ENCODE results near the gene ARHGAP6.
"Not testable (repeated sequence)": the region's sequence is repeated elsewhere in the genome, so short reads cannot be mapped to it uniquely, and the experiment has no call there.

Gene ARHGAP6

DNA sequence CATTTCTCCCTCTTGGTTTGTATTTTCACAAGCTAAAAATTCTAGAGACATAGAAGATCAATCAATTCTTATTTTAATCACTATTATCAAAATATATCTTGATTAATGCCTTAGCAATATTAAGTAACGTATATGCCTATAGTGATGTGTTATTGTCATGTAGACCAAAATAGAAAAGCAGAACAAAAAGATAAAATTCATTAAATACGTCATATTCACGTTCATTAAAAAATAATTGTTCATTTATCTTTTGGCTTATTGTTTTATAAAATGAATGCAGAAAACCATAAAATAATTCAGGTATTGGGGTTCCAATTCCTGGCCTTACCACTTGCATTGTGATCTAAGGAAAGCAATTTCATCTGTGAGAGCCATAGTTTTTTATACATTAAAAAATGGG is 300.3 kb downstream of the ARHGAP6 start:
- H3K79me2 ChIP-seq (ENCODE audit: insufficient read depth, low read depth): no peaks in the 10 kb centered on the region
- H4K20me1 ChIP-seq (ENCODE audit: insufficient read depth): no peaks in the 10 kb centered on the region
- TF ChIP-seq, protein P1, sequence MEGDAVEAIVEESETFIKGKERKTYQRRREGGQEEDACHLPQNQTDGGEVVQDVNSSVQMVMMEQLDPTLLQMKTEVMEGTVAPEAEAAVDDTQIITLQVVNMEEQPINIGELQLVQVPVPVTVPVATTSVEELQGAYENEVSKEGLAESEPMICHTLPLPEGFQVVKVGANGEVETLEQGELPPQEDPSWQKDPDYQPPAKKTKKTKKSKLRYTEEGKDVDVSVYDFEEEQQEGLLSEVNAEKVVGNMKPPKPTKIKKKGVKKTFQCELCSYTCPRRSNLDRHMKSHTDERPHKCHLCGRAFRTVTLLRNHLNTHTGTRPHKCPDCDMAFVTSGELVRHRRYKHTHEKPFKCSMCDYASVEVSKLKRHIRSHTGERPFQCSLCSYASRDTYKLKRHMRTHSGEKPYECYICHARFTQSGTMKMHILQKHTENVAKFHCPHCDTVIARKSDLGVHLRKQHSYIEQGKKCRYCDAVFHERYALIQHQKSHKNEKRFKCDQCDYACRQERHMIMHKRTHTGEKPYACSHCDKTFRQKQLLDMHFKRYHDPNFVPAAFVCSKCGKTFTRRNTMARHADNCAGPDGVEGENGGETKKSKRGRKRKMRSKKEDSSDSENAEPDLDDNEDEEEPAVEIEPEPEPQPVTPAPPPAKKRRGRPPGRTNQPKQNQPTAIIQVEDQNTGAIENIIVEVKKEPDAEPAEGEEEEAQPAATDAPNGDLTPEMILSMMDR (conservative IDR thresholded peaks at IDR 0.05; ENCODE audit: low read depth, low read length): no peak
- peaks cover 42% of the 10 kb centered on the region for H3K4me1 ChIP-seq (ENCODE audit: low read depth, poor library complexity, severe bottlenecking)
- H3K27me3 ChIP-seq (ENCODE audit: insufficient read depth, low read depth): no peaks in the 10 kb centered on the region
- H3K4me2 ChIP-seq: no peak overlapping the region
- H3K27ac ChIP-seq: peak overlapping the region; percentile 95; the same call in 1 of the 2 replicates
- no peak overlapping the region for H2AFZ ChIP-seq (ENCODE audit: low read depth)
- no peak overlapping the region for H3K4me3 ChIP-seq (IDR thresholded peaks at IDR 0.05; ENCODE audit: insufficient read depth, low read depth, low read length)
- H3K36me3 ChIP-seq (ENCODE audit: insufficient read depth): no peaks in the 10 kb centered on the region
- H3K9ac ChIP-seq: no peak overlapping the region

DNA sequence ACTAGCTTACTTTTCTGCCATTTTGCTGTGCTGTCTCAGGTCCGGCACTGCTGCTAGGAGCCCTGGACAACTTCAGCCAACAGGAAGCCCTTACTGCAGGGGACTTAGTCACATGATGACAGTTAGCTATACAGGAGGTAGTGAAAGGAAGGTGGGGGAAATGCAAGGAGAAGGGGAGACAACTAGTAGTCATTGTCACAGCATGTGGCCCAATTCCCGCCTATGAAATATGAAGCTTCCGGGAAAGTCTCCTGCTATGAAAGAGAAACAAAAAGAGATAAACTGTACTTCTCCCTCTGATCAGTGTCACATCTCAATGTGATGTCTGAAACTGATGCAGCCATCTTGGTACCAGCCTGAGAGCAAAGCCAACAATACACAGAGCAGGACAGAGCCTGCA is 300.9 kb downstream of the ARHGAP6 start:
- Histone ChIP-seq H3K79me2 (ENCODE audit: insufficient read depth, low read depth) (no peaks in the 10 kb centered on the region), H3K27me3 (ENCODE audit: insufficient read depth, low read depth) (no peaks in the 10 kb centered on the region), H3K36me3 (ENCODE audit: insufficient read depth) (no peaks in the 10 kb centered on the region), H2AFZ (ENCODE audit: low read depth) (no peak overlapping the region), H3K27ac (peak overlapping the region; percentile 95), H3K4me1 (ENCODE audit: low read depth, poor library complexity, severe bottlenecking) (peaks cover 42% of the 10 kb centered on the region), H3K4me2 (no peak overlapping the region), H4K20me1 (ENCODE audit: insufficient read depth) (no peaks in the 10 kb centered on the region), H3K4me3 (IDR thresholded peaks at IDR 0.05; ENCODE audit: insufficient read depth, low read depth, low read length) (no peak overlapping the region), H3K9ac (no peak overlapping the region)
- TF ChIP-seq, protein P1 (conservative IDR thresholded peaks at IDR 0.05; ENCODE audit: low read depth, low read length): no peak

- H3K4me3 ChIP-seq (IDR thresholded peaks at IDR 0.05; ENCODE audit: insufficient read depth, low read depth, low read length); H3K79me2 ChIP-seq (ENCODE audit: insufficient read depth, low read depth); H3K36me3 ChIP-seq (ENCODE audit: insufficient read depth); H3K27me3 ChIP-seq (ENCODE audit: insufficient read depth, low read depth); H4K20me1 ChIP-seq (ENCODE audit: insufficient read depth); H2AFZ ChIP-seq (ENCODE audit: low read depth): not testable (repeated sequence)
- H3K4me2 ChIP-seq: peak overlapping the region; percentile 87; the same call in 1 of the 2 replicates
- peak overlapping the region; percentile 95 for H3K27ac ChIP-seq
- H3K9ac ChIP-seq: peak overlapping the region; percentile 58; the same call in 1 of the 2 replicates
- H3K4me1 ChIP-seq (ENCODE audit: low read depth, poor library complexity, severe bottlenecking): peaks cover 42% of the 10 kb centered on the region
Observed at GRCh38 chrX:11363825-11364224, 301.9 kb downstream of the ARHGAP6 start.

DNA sequence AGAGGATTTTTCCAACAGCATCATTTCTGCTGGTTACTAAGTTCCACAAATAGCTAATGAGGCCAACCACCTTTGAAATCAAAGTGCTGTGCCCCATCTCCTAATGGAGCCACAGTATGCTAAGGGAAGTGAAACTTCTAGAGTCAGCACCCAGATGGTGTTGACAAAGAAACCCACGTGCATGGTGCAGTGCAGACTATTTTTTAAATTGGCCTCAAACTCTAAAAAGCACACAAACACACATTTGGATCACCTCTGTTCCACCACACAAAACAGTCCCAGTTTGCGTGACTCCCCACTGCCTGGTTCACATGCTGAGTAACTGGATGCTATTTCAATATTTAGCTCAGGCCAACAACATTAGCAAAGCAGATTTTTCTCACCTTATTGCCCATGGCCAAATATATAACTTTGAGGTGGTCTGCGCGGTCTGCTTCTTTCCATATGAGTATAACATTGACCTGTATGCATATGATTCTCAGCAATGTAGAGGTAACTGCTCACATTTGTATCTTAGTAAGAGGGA is 302.6 kb downstream of the ARHGAP6 start:
- peak overlapping the region; percentile 95 for H3K27ac ChIP-seq
- TF ChIP-seq, protein P1 (conservative IDR thresholded peaks at IDR 0.05; ENCODE audit: low read depth, low read length): no peak

DNA sequence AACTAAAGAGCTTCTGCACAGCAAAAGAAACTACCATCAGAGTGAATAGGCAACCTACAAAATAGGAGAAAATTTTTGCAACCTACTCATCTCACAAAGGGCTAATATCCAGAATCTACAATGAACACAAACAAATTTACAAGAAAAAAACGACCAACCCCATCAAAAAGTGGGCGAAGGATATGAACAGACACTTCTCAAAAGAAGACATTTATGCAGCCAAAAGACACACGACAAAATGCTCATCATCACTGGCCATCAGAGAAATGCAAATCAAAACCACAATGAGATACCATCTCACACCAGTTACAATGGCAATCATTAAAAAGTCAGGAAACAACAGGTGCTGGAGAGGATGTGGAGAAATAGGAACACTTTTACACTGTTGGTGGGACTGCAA is 304.1 kb downstream of the ARHGAP6 start:
- not testable (repeated sequence) for H2AFZ ChIP-seq (ENCODE audit: low read depth); H3K27me3 ChIP-seq (ENCODE audit: insufficient read depth, low read depth); H3K79me2 ChIP-seq (ENCODE audit: insufficient read depth, low read depth); H4K20me1 ChIP-seq (ENCODE audit: insufficient read depth); H3K4me2 ChIP-seq; H3K4me3 ChIP-seq (IDR thresholded peaks at IDR 0.05; ENCODE audit: insufficient read depth, low read depth, low read length); H3K36me3 ChIP-seq (ENCODE audit: insufficient read depth); H3K9ac ChIP-seq
- Histone ChIP-seq H3K27ac (peak overlapping the region; percentile 95; the same call in 1 of the 2 replicates), H3K4me1 (ENCODE audit: low read depth, poor library complexity, severe bottlenecking) (peaks cover 57% of the 10 kb centered on the region)

More for the DNA sequence above, 302.6 kb downstream of the ARHGAP6 start:
- Histone ChIP-seq H3K4me1 (ENCODE audit: low read depth, poor library complexity, severe bottlenecking) (peaks cover 43% of the 10 kb centered on the region), H4K20me1 (ENCODE audit: insufficient read depth) (no peaks in the 10 kb centered on the region), H3K27me3 (ENCODE audit: insufficient read depth, low read depth) (no peaks in the 10 kb centered on the region), H3K9ac (peak overlapping the region; percentile 58; the same call in 1 of the 2 replicates), H2AFZ (ENCODE audit: low read depth) (no peak overlapping the region), H3K4me3 (IDR thresholded peaks at IDR 0.05; ENCODE audit: insufficient read depth, low read depth, low read length) (no peak overlapping the region), H3K36me3 (ENCODE audit: insufficient read depth) (no peaks in the 10 kb centered on the region), H3K4me2 (peak overlapping the region; percentile 87; the same call in 1 of the 2 replicates), H3K79me2 (ENCODE audit: insufficient read depth, low read depth) (no peaks in the 10 kb centered on the region)

GRCh38 chrX:11355944-11356343 is 309.8 kb downstream of the ARHGAP6 start:
- not testable (repeated sequence) for H3K36me3 ChIP-seq (ENCODE audit: insufficient read depth); H3K9ac ChIP-seq; H3K79me2 ChIP-seq (ENCODE audit: insufficient read depth, low read depth); H2AFZ ChIP-seq (ENCODE audit: low read depth); H3K27me3 ChIP-seq (ENCODE audit: insufficient read depth, low read depth); H3K4me3 ChIP-seq (IDR thresholded peaks at IDR 0.05; ENCODE audit: insufficient read depth, low read depth, low read length); H4K20me1 ChIP-seq (ENCODE audit: insufficient read depth)
- Histone ChIP-seq H3K4me1 (ENCODE audit: low read depth, poor library complexity, severe bottlenecking) (peaks cover 54% of the 10 kb centered on the region), H3K27ac (peak overlapping the region; percentile 26; the same call in 1 of the 2 replicates), H3K4me2 (peak overlapping the region; percentile 25; the same call in 1 of the 2 replicates)
